Measurements from ENCODE around the gene HSPA1A. TPM values are rescaled to one million over a fixed set of nuclear protein-coding genes. Genes with fewer than 3 reads are reported as not detected.
"Not testable (repeated sequence)": the region's sequence is repeated elsewhere in the genome, so short reads cannot be mapped to it uniquely, and the experiment has no call there.

Gene HSPA1A
- total RNA-seq, 1 donor: 16.6 TPM

- Histone ChIP-seq H3K27me3 (ENCODE audit: insufficient read depth, low read length) (no peaks in the 10 kb centered on the region), H3K9me3 (ENCODE audit: low read depth, low read length) (no peaks in the 10 kb centered on the region), H3K4me3 (ENCODE audit: low read length) (no peak overlapping the region), H3K4me1 (ENCODE audit: insufficient read depth, low read length) (peaks cover 20% of the 10 kb centered on the region)
These were observed 37.1 kb upstream of the HSPA1A start for GRCh38 chr6:31778193-31778592.

GRCh38 chr6:31778999-31779885 is 36.1 kb upstream of the HSPA1A start:
- peaks cover 16% of the 10 kb centered on the region for H3K4me1 ChIP-seq (ENCODE audit: insufficient read depth, low read length)
- no peaks in the 10 kb centered on the region for H3K27me3 ChIP-seq (ENCODE audit: insufficient read depth, low read length)
- no peaks in the 10 kb centered on the region for H3K9me3 ChIP-seq (ENCODE audit: low read depth, low read length)
- H3K4me3 ChIP-seq (ENCODE audit: low read length): no peak overlapping the region

GRCh38 chr6:31779908-31780307 is 35.4 kb upstream of the HSPA1A start:
- H3K4me3 ChIP-seq (ENCODE audit: low read length): no peak overlapping the region
- no peaks in the 10 kb centered on the region for H3K27me3 ChIP-seq (ENCODE audit: insufficient read depth, low read length)
- H3K9me3 ChIP-seq (ENCODE audit: low read depth, low read length): no peaks in the 10 kb centered on the region
- peaks cover 16% of the 10 kb centered on the region for H3K4me1 ChIP-seq (ENCODE audit: insufficient read depth, low read length)

- no peak overlapping the region for H3K4me3 ChIP-seq (ENCODE audit: low read length)
- no peaks in the 10 kb centered on the region for H3K9me3 ChIP-seq (ENCODE audit: low read depth, low read length)
- peaks cover 16% of the 10 kb centered on the region for H3K4me1 ChIP-seq (ENCODE audit: insufficient read depth, low read length)
- no peaks in the 10 kb centered on the region for H3K27me3 ChIP-seq (ENCODE audit: insufficient read depth, low read length)
These were observed 34.7 kb upstream of the HSPA1A start for GRCh38 chr6:31780507-31781243.

- H3K4me1 ChIP-seq (ENCODE audit: insufficient read depth, low read length): peaks cover 11% of the 10 kb centered on the region
- no peaks in the 10 kb centered on the region for H3K27me3 ChIP-seq (ENCODE audit: insufficient read depth, low read length)
- no peak overlapping the region for H3K4me3 ChIP-seq (ENCODE audit: low read length)
- no peaks in the 10 kb centered on the region for H3K9me3 ChIP-seq (ENCODE audit: low read depth, low read length)
These were observed 33.9 kb upstream of the HSPA1A start for GRCh38 chr6:31781244-31782125.

GRCh38 chr6:31782126-31782855 is 33.1 kb upstream of the HSPA1A start:
- Histone ChIP-seq H3K4me1 (ENCODE audit: insufficient read depth, low read length) (peaks cover 3% of the 10 kb centered on the region), H3K4me3 (ENCODE audit: low read length) (no peak overlapping the region), H3K27me3 (ENCODE audit: insufficient read depth, low read length) (no peaks in the 10 kb centered on the region), H3K9me3 (ENCODE audit: low read depth, low read length) (no peaks in the 10 kb centered on the region)

GRCh38 chr6:31784098-31784925 is 31.0 kb upstream of the HSPA1A start:
- Histone ChIP-seq H3K9me3 (ENCODE audit: low read depth, low read length) (no peaks in the 10 kb centered on the region), H3K4me1 (ENCODE audit: insufficient read depth, low read length) (no peaks in the 10 kb centered on the region), H3K27me3 (ENCODE audit: insufficient read depth, low read length) (no peaks in the 10 kb centered on the region), H3K4me3 (ENCODE audit: low read length) (no peak overlapping the region)

GRCh38 chr6:31785475-31785874 is 29.9 kb upstream of the HSPA1A start:
- no peak overlapping the region for H3K4me3 ChIP-seq (ENCODE audit: low read length)
- no peaks in the 10 kb centered on the region for H3K27me3 ChIP-seq (ENCODE audit: insufficient read depth, low read length)
- no peaks in the 10 kb centered on the region for H3K9me3 ChIP-seq (ENCODE audit: low read depth, low read length)
- H3K4me1 ChIP-seq (ENCODE audit: insufficient read depth, low read length): peaks cover 3% of the 10 kb centered on the region

GRCh38 chr6:31791324-31792089 is 23.8 kb upstream of the HSPA1A start:
- H3K4me3 ChIP-seq (ENCODE audit: low read length): no peak overlapping the region
- no peaks in the 10 kb centered on the region for H3K27me3 ChIP-seq (ENCODE audit: insufficient read depth, low read length)
- peaks cover 33% of the 10 kb centered on the region for H3K4me1 ChIP-seq (ENCODE audit: insufficient read depth, low read length)
- no peaks in the 10 kb centered on the region for H3K9me3 ChIP-seq (ENCODE audit: low read depth, low read length)

- Histone ChIP-seq H3K27me3 (ENCODE audit: insufficient read depth, low read length) (no peaks in the 10 kb centered on the region), H3K4me3 (ENCODE audit: low read length) (no peak overlapping the region), H3K4me1 (ENCODE audit: insufficient read depth, low read length) (peaks cover 37% of the 10 kb centered on the region), H3K9me3 (ENCODE audit: low read depth, low read length) (no peaks in the 10 kb centered on the region)
These were observed 23.3 kb upstream of the HSPA1A start for GRCh38 chr6:31792090-31792374.

- Histone ChIP-seq H3K9me3 (ENCODE audit: low read depth, low read length) (no peaks in the 10 kb centered on the region), H3K4me3 (ENCODE audit: low read length) (no peak overlapping the region), H3K4me1 (ENCODE audit: insufficient read depth, low read length) (peaks cover 44% of the 10 kb centered on the region), H3K27me3 (ENCODE audit: insufficient read depth, low read length) (no peaks in the 10 kb centered on the region)
These were observed 22.6 kb upstream of the HSPA1A start for GRCh38 chr6:31792761-31793171.

- not testable (repeated sequence) for H3K27me3 ChIP-seq (ENCODE audit: insufficient read depth, low read length); H3K9me3 ChIP-seq (ENCODE audit: low read depth, low read length); H3K4me3 ChIP-seq (ENCODE audit: low read length)
- H3K4me1 ChIP-seq (ENCODE audit: insufficient read depth, low read length): peaks cover 52% of the 10 kb centered on the region
These were observed 21.5 kb upstream of the HSPA1A start for GRCh38 chr6:31793927-31794245.

GRCh38 chr6:31794294-31794865 is 21.0 kb upstream of the HSPA1A start:
- Histone ChIP-seq H3K4me1 (ENCODE audit: insufficient read depth, low read length) (peaks cover 52% of the 10 kb centered on the region), H3K9me3 (ENCODE audit: low read depth, low read length) (no peaks in the 10 kb centered on the region), H3K4me3 (ENCODE audit: low read length) (peak overlapping the region; percentile 94), H3K27me3 (ENCODE audit: insufficient read depth, low read length) (no peaks in the 10 kb centered on the region)
